Adrenal gland (tissue), 5 donors: Measurements from ENCODE around the gene MCOLN2.

Experiments
- CTCF ChIP-seq, 6 experiments: fragments of 450-650 bp in 4 of 6; fragments of 200-600 bp in 2 of 6; sonication (generic) in 1 of 6; IDR thresholded peaks; 1 replicate in 5 of 6; 2 replicates in 1 of 6; pipeline versions ENCODE4 v1.5.1 to v1.8.0; 2016 to 2021; ENCODE audit warnings: antibody characterized with exemption in 6 of 6, mild to moderate bottlenecking in 2 of 6, moderate library complexity in 1 of 6
- POLR2A ChIP-seq, 2 donors: fragments of 450-650 bp; IDR thresholded peaks; one replicate each; pipeline ENCODE4 v1.6.1; 2017; ENCODE audit warnings: antibody characterized with exemption in 2 of 2, mild to moderate bottlenecking in 2 of 2, moderate library complexity in 1 of 2
- donor health status: DM: no; HTN: no; CAD: no.

DNA sequence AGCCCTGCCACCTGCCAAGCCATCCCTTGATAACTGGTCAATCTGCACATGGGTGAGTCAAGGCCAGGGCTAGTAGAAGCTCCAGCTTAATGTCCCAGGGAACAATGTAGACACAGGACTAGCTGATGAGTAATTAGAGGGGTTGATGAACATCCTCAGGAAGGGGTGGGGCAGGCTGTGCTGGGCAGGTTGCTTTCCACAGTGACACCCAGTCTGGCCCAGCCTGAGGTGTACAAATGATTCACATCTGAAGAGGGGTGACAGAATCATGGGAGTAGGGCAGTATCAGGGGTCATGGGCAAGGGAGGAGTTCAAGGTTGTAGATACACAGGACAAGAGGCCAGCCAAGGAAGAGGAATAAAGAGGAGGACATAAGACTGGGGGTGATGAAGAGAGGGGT, 108.2 kb downstream of the MCOLN2 start:
- TF ChIP-seq CTCF (IDR thresholded peaks at IDR 0.05) (no peak), POLR2A (IDR thresholded peaks at IDR 0.05) (no peak)
